ENCODE measurements around the gene AP2A1.

DNA sequence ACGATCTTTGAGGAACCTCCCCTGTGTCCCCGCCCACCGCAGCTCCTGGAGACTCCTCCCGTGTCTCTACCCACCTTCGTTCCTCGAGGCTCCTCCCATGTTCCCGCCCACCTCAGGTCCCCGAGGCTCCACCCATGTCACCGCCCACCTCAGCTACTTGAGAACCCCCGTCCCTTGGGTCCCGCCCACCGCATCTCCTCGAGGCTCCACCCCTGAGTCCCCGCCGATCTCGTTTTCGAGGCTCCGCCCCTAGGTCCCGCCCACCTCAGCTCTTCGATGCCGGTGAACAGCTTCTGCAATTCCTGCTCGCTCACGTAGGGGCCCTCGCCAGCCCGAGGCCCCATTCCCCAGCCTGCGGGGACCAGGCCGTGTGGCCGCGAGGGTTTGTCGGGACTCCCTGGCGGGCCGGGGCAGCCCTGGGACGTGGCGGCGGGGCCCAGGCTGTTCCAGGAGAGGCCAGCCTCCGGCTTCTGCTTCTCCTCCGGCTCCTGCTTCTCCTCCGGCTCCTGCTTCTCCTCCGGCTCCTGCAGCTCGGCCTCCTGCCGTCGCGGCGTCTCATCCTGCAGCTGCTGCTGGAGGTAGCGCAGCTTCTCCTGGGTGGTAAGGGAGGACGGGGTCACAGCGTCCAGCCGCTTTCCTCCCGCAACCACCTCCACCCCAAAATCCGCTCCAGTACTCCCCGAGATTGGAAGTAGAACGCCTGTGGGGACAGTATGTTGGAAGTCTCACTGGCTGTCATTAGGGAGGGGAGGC, 20.4 kb upstream of the AP2A1 start:
- TF ChIP-seq CTCF (IDR thresholded peaks at IDR 0.05): no peak
- TF ChIP-seq POLR2A (IDR thresholded peaks at IDR 0.05): no peak
